K562 (cell line): ENCODE data around the gene MYO1B.

ENCODE experiments used
- CBFA2T3 ChIP-seq: fragments of 450-650 bp; IDR thresholded peaks from 2 replicates; pipeline ENCODE4 v1.6.1; 2017
- CBX5 ChIP-seq: IDR thresholded peaks from 2 replicates; pipeline ENCODE4 v1.6.1; 2014; ENCODE audit warnings: low read depth, borderline replicate concordance
- EZH2 ChIP-seq: IDR thresholded peaks from 2 replicates; pipeline ENCODE4 v1.6.1; 2012; ENCODE audit warnings: low read depth, mild to moderate bottlenecking, inconsistent platforms, low read length, borderline replicate concordance
- IRF2 ChIP-seq: sonication (generic); formaldehyde crosslinking; IDR thresholded peaks from 2 replicates; pipeline ENCODE4 v1.8.1; 2022; ENCODE audit warnings: mild to moderate bottlenecking, missing genetic modification reagents
- POLR2A ChIP-seq: fragments of 450-650 bp; conservative IDR thresholded peaks from 2 replicates; pipeline ENCODE4 v1.6.1; 2016
- TEAD1 ChIP-seq, 2 experiments: fragments of 450-650 bp in 1 of 2; sonication (generic) in 1 of 2; formaldehyde crosslinking; IDR thresholded peaks; 2 replicates each; pipeline versions ENCODE4 v1.4.0 to v1.8.0; 2020 to 2022; ENCODE audit warnings: mild to moderate bottlenecking in 2 of 2, missing genetic modification reagents in 1 of 2
- ZNF589 ChIP-seq: fragments of 200-800 bp; sonication (Bioruptor generic); IDR thresholded peaks from 2 replicates; pipeline ENCODE4 v1.6.1; 2016; ENCODE audit warnings: low read depth, missing genetic modification characterization, missing compliant biosample characterization
- TF ChIP-seq, protein P1 (sequence below), 3 experiments: IDR thresholded peaks in 2 of 3; conservative IDR thresholded peaks in 1 of 3; 2 replicates each; pipeline ENCODE4 v1.5.1; 2011 to 2012; ENCODE audit warnings: low read length in 3 of 3, mild to moderate bottlenecking in 3 of 3, control low read depth in 2 of 3, improper control_type of control experiment in 1 of 3, inconsistent platforms in 1 of 3, low read depth in 1 of 3, mixed read lengths in 1 of 3, moderate library complexity in 1 of 3; ENCODE audit not compliant: insufficient read depth in 2 of 3
- TF ChIP-seq, protein P2 (sequence below): fragments of 450-650 bp; IDR thresholded peaks from 2 replicates; pipeline ENCODE4 v1.6.1; 2017; ENCODE audit warnings: mild to moderate bottlenecking, moderate library complexity

DNA sequence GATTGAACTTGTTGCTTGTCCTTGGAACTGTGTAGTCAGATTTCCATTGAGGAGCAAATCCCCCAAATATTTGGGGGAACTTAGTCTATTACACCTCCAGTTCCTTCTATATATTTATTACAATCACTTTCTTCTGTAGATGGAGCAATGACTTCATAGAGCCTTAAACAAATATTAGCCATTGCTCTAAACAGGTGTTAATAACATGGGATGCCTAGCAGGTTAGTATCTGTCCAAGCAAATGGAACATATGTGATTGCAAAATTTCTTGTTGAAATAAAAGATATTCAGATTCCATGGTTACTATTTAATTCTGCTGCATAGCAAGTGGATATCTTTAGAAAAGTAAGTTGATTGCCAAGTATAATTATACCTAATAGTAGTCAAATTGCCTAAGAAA lies 225.1 kb downstream of the MYO1B start:
- TF ChIP-seq CBX5 = no peak
- TF ChIP-seq, protein P1, sequence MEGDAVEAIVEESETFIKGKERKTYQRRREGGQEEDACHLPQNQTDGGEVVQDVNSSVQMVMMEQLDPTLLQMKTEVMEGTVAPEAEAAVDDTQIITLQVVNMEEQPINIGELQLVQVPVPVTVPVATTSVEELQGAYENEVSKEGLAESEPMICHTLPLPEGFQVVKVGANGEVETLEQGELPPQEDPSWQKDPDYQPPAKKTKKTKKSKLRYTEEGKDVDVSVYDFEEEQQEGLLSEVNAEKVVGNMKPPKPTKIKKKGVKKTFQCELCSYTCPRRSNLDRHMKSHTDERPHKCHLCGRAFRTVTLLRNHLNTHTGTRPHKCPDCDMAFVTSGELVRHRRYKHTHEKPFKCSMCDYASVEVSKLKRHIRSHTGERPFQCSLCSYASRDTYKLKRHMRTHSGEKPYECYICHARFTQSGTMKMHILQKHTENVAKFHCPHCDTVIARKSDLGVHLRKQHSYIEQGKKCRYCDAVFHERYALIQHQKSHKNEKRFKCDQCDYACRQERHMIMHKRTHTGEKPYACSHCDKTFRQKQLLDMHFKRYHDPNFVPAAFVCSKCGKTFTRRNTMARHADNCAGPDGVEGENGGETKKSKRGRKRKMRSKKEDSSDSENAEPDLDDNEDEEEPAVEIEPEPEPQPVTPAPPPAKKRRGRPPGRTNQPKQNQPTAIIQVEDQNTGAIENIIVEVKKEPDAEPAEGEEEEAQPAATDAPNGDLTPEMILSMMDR (IDR thresholded peaks at IDR 0.05 in 2 of 3, conservative IDR thresholded peaks at IDR 0.05 in 1 of 3; ENCODE audit: insufficient read depth in 2 of 3, low read depth in 1 of 3, low read length in 3 of 3) = no peak
- TF ChIP-seq, protein P2, sequence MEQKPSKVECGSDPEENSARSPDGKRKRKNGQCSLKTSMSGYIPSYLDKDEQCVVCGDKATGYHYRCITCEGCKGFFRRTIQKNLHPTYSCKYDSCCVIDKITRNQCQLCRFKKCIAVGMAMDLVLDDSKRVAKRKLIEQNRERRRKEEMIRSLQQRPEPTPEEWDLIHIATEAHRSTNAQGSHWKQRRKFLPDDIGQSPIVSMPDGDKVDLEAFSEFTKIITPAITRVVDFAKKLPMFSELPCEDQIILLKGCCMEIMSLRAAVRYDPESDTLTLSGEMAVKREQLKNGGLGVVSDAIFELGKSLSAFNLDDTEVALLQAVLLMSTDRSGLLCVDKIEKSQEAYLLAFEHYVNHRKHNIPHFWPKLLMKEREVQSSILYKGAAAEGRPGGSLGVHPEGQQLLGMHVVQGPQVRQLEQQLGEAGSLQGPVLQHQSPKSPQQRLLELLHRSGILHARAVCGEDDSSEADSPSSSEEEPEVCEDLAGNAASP = no peak
- no peak for TF ChIP-seq ZNF589
- no peak for TF ChIP-seq POLR2A
- no peak for TF ChIP-seq IRF2 (CRISPR knock-in tag)
- TF ChIP-seq EZH2 = no peak
- TF ChIP-seq TEAD1 (CRISPR knock-in tag; IDR thresholded peaks at IDR 0.05) = no peak
- TF ChIP-seq CBFA2T3 = no peak
